HFF-Myc (cell line): ENCODE measurements around the gene SLC48A1.

ENCODE experiments used
- DNase-seq: peaks from one replicate; pipeline ENCODE4 v3.0.0-alpha.2; 2011; ENCODE audit warnings: low read depth; ENCODE audit errors: extremely low read depth
- H3K4me3 ChIP-seq: replicated peaks from 2 replicates; pipeline ENCODE4 v1.5.1; 2011; ENCODE audit warnings: low read depth, mild to moderate bottlenecking, control low read depth, low read length
- CTCF ChIP-seq: IDR thresholded peaks from 2 replicates; pipeline ENCODE4 v1.5.1; 2012; ENCODE audit warnings: mild to moderate bottlenecking, low read depth, low read length, control low read depth; ENCODE audit errors: missing control alignments

The SLC48A1 gene

DNA sequence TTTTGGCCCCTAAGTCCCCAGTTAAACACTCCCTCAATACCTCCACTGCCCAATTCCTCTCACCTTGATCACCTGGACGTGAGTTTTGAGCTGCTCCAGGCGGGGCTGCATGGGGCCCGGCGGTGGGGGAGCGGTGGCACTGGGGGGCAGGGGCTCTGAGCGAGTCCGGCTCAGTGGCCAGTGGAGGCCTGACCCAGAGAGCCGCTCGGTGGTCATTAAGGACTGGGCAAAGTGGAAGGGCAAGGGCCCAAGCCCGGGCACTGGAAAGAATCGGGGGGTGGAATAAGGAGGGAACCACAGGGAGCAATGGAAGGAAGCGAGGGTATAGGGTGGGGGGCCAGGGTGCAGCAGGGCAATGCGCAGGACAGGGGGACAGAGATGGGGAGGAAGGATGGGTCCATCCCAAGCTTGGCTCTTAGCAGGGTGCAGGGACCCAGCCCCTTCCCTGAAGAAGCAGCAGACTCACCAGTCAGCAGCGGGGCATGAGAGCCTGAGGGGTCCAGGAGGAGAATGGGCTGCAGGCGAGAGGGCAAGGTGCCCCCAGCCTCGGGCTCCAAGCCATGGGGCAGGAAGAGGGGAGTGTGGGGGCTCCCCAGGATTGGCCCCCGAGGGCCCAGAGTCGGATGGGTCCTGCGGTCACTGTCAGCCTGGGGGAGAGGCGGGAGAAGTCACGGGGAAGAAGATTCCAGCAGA, 22.2 kb downstream of the SLC48A1 start:
- no peak overlapping the region for H3K4me3 ChIP-seq
- no peak for TF ChIP-seq CTCF
- DNase-seq = no peak

- H3K4me3 ChIP-seq = no peak overlapping the region
- TF ChIP-seq CTCF = no peak
- DNase-seq = no peak
These were observed 22.9 kb downstream of the SLC48A1 start for GRCh38 chr12:47795814-47796411.

DNA sequence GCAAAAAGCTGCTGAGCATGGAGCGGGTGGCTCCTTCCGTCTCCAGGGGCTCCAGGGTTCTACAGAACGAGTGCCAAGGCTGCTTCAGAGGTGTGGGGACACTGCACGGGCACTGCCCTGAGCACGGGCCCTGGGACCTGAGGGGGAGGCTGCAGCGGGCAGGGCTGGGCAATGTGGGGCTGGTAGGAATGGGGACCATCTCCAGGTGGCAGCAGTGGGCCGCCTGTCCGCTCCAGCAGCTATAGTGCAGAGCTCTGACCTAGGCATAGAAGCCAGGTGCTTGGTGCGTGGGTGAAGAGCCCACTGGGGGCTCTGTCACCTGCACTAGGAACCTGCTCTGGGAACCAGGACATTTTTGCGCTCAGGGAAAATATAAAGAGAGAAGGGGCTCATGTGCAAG, 24.4 kb downstream of the SLC48A1 start:
- peak; percentile 41 for TF ChIP-seq CTCF
- H3K4me3 ChIP-seq = no peak overlapping the region
- DNase-seq = no peak

GRCh38 chr12:47798382-47798948, 25.4 kb downstream of the SLC48A1 start:
- DNase-seq = no peak
- no peak for TF ChIP-seq CTCF
- no peak overlapping the region for H3K4me3 ChIP-seq

GRCh38 chr12:47799357-47799955, 26.4 kb downstream of the SLC48A1 start:
- no peak for TF ChIP-seq CTCF
- no peak for DNase-seq
- H3K4me3 ChIP-seq = no peak overlapping the region

GRCh38 chr12:47800582-47800981, 27.5 kb downstream of the SLC48A1 start:
- no peak overlapping the region for H3K4me3 ChIP-seq
- no peak for TF ChIP-seq CTCF
- DNase-seq = no peak
